Body of pancreas (tissue), 4 donors: ENCODE data around the gene MAD1L1. TPM values are rescaled to one million over a fixed set of nuclear protein-coding genes. Genes with fewer than 3 reads are reported as not detected.
A peak's percentile ranks its signal among the peaks of the same experiment; 100 is the strongest.

Experiments
- ATAC-seq: fragments of 150-250 bp; one replicate; pipeline ENCODE4 v1.9.1; 2016
- DNase-seq, 4 donors: peaks; one replicate each; pipeline ENCODE4 v3.0.0-alpha.2; 2019
- H3K27ac ChIP-seq, 4 donors: fragments of 200-600 bp; sonication (generic); 1 replicate in 3 of 4; 2 replicates in 1 of 4; pipeline versions ENCODE4 v1.5.1 to v1.6.1; 2016 to 2019; ENCODE audit warnings: mild to moderate bottlenecking in 1 of 4, mixed read lengths in 1 of 4, moderate library complexity in 1 of 4
- H3K27me3 ChIP-seq, 2 donors: fragments of 200-600 bp; sonication (generic); one replicate each; pipeline ENCODE4 v1.6.0; 2016; ENCODE audit warnings: mild to moderate bottlenecking in 1 of 2
- H3K36me3 ChIP-seq, 2 donors: fragments of 200-600 bp; sonication (generic); replicated peaks in 1 of 2; 2 replicates each; pipeline ENCODE4 v1.5.1; 2016; ENCODE audit warnings: low read depth in 2 of 2; ENCODE audit not compliant: insufficient read depth in 1 of 2
- H3K4me1 ChIP-seq: fragments of 200-600 bp; sonication (generic); one replicate; pipeline ENCODE4 v1.6.0; 2016
- H3K4me3 ChIP-seq, 2 donors: fragments of 200-600 bp; sonication (generic); 1 replicate in 1 of 2; 2 replicates in 1 of 2; pipeline ENCODE4 v1.5.1; 2016 to 2019
- H3K9me3 ChIP-seq, 3 donors: fragments of 200-600 bp; sonication (generic); 1 replicate in 2 of 3; 2 replicates in 1 of 3; pipeline ENCODE4 v1.5.1; 2016
- POLR2A ChIP-seq, 3 donors: fragments of 450-650 bp; IDR thresholded peaks; one replicate each; pipeline ENCODE4 v1.6.1; 2016; ENCODE audit warnings: antibody characterized with exemption in 3 of 3, mild to moderate bottlenecking in 2 of 3
- WGBS, 2 donors: methylation state at CpG; one replicate each; pipeline ENCODE4 v1.1.5; 2017; 5-methylcytosine and 5-hydroxymethylcytosine counted together
- intact Hi-C: fragments of 100-400 bp; cut with DNase I; formaldehyde crosslinking; loops from one replicate; pipeline ENCODE4 v1.15.1; 2023
- total RNA-seq, 2 donors: library from RNA; depleted of rRNA; stranded (reverse); fragments of >200 nt; gene quantifications; one replicate each; pipeline ENCODE4 v1.1.0, GENCODE V29; 2016
- TF ChIP-seq, protein P1 (sequence below), 7 experiments: fragments of 450-650 bp in 4 of 7; fragments of 200-600 bp in 3 of 7; sonication (generic) in 3 of 7; IDR thresholded peaks; one replicate each; pipeline ENCODE4 v1.5.1; 2016 to 2019; ENCODE audit warnings: antibody characterized with exemption in 7 of 7

MAD1L1 gene
- total RNA-seq, 2 donors from 2014 or later, result 14.0 to 66.9 TPM

DNA sequence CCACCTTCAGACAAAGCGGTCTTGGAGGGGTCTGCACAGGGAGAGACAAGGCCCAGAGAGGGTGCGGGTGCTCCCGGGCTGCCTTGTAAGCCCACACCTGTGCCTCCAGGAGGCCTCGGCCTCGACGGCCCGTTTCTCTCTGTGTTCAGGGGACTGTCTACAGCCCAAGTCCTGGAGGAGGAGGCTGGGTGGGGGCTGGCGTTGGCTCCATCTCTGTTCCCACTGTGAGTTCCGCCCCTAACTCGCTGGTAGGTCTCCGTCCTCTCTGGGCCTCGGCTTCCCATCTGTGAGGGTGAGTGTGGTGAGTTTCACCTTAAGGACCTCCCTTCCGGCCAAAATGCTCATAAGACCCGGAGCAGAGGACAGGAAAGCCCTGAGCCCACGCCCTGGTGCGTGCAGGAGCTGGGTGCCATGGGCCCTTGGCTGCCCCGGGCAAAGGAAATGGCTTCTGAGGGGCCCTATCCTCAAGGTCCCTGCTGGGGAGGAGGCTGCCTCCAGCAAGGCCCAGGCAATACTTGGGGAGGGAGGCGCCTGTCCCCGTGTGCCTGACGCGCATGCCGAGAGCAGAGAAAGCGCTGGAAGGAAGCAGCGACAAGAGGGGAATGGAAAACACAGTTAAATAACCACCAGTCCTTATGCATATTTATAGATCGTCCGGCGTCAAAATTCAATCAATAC, 285.8 kb downstream of the MAD1L1 start:
- Histone ChIP-seq H3K9me3 (no peaks in the 10 kb centered on the region), H3K4me1 (no peaks in the 10 kb centered on the region), H3K36me3 (no peaks in the 10 kb centered on the region), H3K27ac (no peak overlapping the region), H3K4me3 (no peak overlapping the region), H3K27me3 (no peaks in the 10 kb centered on the region)
- peak in 1 of 4 donors; percentile 3 for DNase-seq
- no peak for TF ChIP-seq POLR2A (IDR thresholded peaks at IDR 0.05)
- TF ChIP-seq, protein P1, sequence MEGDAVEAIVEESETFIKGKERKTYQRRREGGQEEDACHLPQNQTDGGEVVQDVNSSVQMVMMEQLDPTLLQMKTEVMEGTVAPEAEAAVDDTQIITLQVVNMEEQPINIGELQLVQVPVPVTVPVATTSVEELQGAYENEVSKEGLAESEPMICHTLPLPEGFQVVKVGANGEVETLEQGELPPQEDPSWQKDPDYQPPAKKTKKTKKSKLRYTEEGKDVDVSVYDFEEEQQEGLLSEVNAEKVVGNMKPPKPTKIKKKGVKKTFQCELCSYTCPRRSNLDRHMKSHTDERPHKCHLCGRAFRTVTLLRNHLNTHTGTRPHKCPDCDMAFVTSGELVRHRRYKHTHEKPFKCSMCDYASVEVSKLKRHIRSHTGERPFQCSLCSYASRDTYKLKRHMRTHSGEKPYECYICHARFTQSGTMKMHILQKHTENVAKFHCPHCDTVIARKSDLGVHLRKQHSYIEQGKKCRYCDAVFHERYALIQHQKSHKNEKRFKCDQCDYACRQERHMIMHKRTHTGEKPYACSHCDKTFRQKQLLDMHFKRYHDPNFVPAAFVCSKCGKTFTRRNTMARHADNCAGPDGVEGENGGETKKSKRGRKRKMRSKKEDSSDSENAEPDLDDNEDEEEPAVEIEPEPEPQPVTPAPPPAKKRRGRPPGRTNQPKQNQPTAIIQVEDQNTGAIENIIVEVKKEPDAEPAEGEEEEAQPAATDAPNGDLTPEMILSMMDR (IDR thresholded peaks at IDR 0.05), result no peak
- intact Hi-C loops, result no loop called here
- WGBS, 2 donors, result 90 to 92% methylated on average over 16 to 27 of the region's 27 CpGs
- no peak for ATAC-seq

DNA sequence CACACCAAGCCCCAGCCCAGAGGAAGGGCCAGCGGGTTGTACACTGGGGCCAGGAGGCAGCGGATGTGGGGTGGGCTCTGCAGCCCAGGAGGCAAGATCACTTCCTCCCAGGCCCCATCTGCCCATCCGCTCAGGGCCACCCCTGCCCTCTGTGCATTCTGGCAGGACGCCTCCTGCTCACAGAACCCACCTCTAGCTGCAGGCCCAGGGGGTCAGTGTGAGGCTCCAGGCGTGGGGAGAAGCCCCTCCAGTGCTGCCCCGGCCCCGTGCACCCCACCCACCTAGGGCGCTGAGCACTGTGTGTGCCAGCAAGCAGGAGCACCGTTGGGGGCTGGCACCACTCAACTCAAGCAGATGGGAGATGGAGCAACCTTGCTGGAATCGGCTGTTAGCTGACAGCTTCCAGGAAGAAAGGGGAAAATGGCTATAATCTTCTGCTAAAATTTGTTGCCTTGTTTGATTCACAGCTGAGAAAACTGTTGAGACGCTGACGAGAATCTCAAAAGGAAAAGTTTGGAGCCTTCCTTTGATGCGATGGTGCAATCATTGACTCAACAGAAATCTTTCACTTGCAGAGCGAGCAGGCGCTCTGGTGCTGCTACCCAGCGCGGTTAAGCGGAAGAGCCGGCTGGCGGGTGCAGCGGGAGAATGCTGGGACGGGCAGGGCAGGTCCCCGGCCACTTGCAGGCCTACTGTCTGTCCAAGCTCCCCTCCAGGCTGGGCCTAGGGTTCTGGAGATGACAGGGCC, 286.5 kb downstream of the MAD1L1 start:
- H3K4me1 ChIP-seq, result no peaks in the 10 kb centered on the region
- H3K27ac ChIP-seq, result no peak overlapping the region
- H3K4me3 ChIP-seq, result no peak overlapping the region
- ATAC-seq, result no peak
- intact Hi-C loops, result no loop called here
- H3K9me3 ChIP-seq, result no peaks in the 10 kb centered on the region
- DNase-seq, result peak in 1 of 4 donors; percentile 3
- H3K36me3 ChIP-seq, result no peaks in the 10 kb centered on the region
- 79 to 93% methylated on average over 21 to 23 of the region's 23 CpGs for WGBS, 2 donors
- TF ChIP-seq, protein P1 (IDR thresholded peaks at IDR 0.05), result no peak
- no peak for TF ChIP-seq POLR2A (IDR thresholded peaks at IDR 0.05)
- no peaks in the 10 kb centered on the region for H3K27me3 ChIP-seq

DNA sequence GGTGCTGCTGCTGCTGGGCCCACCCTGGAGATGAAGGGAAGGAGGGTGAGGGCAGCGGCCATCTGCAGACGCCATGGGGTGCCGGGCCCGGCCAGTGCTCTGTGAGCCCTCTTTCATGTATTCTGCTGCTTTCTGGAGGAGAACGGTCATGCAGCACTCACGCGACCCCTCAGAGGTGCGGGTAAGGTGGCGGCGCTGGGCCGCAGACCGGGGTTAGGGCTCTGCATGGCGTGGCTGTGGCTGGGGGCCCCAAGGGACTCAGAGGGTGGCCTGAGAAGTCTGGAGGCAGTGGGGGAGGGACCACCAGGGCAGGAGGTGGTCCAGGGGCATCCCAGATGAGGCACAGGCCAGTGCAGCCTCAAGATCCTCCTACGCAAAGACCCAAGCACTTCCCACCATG, 287.2 kb downstream of the MAD1L1 start:
- peak in 1 of 4 donors; percentile 1 for DNase-seq
- H3K27ac ChIP-seq, result no peak overlapping the region

DNA sequence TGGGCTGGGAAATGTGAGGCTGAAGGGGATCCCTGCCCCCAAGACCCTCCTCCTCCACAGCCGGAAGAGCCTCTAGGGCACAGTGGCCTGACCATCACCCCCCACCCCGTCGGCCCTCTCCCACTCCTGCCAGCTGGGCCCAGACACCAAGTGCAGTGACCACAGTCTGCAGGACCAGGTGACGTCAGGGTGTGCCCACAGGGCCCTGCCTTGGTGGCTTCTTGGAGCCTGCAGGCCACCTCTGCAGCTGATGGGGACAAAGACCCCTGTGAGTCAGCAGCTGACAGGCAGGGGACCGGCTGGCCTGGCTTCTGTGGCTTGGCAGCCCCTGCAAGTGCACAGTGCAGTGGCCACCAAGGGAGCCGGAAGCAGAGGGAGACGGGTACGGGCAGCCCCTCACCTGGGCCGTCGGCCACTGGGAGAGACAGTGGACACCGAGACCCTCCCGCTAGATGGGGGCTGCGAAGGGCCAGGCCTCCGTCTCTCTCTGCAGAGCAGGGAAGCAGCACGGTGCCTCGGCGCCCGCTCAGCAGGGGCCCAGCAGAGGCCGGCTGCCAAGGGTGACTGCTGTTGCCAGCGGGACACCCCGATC, 288.0 kb downstream of the MAD1L1 start:
- no peaks in the 10 kb centered on the region for H3K9me3 ChIP-seq
- TF ChIP-seq, protein P1 (IDR thresholded peaks at IDR 0.05), result no peak
- no peak for TF ChIP-seq POLR2A (IDR thresholded peaks at IDR 0.05)
- ATAC-seq (no peak), DNase-seq (peak in 1 of 4 donors; percentile 2)
- 91% methylated on average over 15 to 17 of the region's 21 CpGs for WGBS, 2 donors
- H3K4me3 ChIP-seq, result no peak overlapping the region
- no peaks in the 10 kb centered on the region for H3K4me1 ChIP-seq
- H3K27ac ChIP-seq, result no peak overlapping the region
- intact Hi-C loops, result no loop called here
- H3K36me3 ChIP-seq, result no peaks in the 10 kb centered on the region
- no peaks in the 10 kb centered on the region for H3K27me3 ChIP-seq

More for the DNA sequence above, 287.2 kb downstream of the MAD1L1 start:
- no peaks in the 10 kb centered on the region for H3K9me3 ChIP-seq
- 80 to 82% methylated on average over 7 to 14 of the region's 14 CpGs for WGBS, 2 donors
- intact Hi-C loops, result no loop called here
- H3K4me3 ChIP-seq, result no peak overlapping the region
- TF ChIP-seq, protein P1 (IDR thresholded peaks at IDR 0.05), result no peak
- no peak for TF ChIP-seq POLR2A (IDR thresholded peaks at IDR 0.05)
- no peaks in the 10 kb centered on the region for H3K36me3 ChIP-seq
- no peaks in the 10 kb centered on the region for H3K27me3 ChIP-seq
- ATAC-seq, result no peak
- H3K4me1 ChIP-seq, result no peaks in the 10 kb centered on the region
